HG02588 (cell line): ENCODE data around the gene DPYD.

Experiments used
- ATAC-seq: cut with Tn5 transposase; IDR thresholded peaks from one replicate; pipeline ENCODE4 v1.9.1; 2021; ENCODE audit warnings: mild to moderate bottlenecking, moderate library complexity; ENCODE audit not compliant: unreplicated experiment

Gene DPYD

DNA sequence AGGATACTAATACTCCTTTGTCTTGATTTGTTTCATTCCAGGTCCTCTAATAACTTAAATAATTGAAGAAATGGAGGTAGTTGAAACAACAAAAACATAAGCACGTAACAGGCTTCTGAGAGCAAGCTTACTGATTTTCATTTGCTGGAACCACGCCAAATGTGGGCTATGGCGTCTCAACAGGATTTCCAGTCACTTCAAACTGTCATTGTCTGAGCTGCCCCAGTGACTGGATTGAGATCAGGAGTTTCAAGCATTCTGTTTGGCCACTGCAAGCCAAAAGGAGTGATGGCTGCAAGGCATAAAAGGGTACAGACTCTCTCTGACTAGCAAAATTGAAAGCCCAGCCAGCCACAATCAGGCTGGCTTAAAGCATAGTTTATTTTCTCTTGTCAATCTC lies 289.9 kb downstream of the DPYD start:
- ATAC-seq: no peak

DNA sequence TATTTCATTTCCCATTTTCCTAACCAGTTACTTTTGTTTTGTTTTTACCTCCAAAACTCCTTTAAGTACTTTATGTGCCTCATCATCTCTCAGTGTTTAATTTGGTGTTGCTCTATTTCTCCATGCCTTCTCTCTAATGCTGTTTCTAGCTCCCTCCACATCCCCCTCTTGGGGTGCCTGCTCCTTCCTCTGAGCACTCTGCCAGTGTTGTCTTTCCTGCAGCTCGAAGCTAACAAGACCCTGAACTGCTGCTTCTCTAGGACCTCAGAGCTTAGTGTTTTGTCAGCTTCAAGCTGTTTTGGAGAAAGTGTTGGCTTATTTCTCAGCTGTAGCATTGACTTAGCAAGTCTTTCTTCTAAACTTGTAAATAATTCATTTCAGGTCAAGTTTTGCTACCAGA lies 290.6 kb downstream of the DPYD start:
- no peak for ATAC-seq

DNA sequence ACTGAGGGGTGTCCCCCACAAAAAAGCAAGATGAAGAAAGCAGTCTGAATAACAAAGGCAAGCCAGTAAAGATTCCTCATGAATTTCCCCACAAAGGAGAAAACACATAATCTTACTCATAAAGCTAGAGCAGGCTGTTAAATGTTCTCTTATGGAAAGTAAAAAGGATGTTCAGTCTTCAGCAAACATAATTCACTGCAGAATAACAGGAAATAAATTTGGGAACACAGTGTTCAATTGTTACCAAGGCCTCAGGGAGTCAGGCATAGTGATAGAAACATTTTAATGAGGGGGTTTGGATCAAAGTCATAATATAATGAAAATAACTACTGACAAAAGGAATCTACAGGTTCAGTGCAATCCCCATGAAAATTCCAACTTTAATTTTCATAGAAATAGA lies 297.6 kb downstream of the DPYD start:
- no peak for ATAC-seq

DNA sequence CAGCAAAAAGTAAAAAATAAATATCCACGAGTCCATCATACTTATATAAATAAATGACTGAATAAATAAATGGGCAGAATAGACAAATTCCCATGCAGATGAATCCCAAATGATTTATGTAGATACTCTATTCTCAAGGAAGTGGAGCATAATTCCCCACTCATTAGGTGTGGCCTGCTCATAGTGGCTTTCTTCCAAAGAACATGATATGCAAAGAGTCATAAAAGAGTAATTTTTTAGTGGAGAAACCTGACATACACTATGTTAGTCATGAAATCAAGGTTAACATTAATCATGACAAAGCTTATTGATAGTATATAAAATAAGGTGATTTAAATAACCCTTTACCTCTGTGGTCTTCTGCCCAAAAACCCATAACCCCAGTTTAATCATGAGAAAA lies 298.9 kb downstream of the DPYD start:
- no peak for ATAC-seq

DNA sequence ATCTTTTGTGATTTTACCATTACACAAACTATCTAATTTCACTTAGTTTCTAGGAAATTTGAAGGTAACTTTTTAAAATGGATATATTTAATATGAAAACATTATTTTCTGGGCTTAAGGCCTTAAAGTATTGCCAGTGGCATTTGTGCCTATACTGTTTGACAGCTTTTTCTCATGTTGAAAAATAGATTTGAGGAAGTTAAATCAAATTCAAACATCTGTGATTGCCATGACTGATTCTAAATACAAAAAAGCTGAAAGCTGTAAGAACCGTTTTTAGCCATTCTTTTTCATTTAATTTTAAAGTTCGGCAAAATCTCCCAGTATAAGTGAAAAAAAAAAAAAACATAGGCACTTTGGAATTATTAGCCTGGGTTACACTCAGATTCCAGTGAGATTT lies 301.1 kb downstream of the DPYD start:
- no peak for ATAC-seq

DNA sequence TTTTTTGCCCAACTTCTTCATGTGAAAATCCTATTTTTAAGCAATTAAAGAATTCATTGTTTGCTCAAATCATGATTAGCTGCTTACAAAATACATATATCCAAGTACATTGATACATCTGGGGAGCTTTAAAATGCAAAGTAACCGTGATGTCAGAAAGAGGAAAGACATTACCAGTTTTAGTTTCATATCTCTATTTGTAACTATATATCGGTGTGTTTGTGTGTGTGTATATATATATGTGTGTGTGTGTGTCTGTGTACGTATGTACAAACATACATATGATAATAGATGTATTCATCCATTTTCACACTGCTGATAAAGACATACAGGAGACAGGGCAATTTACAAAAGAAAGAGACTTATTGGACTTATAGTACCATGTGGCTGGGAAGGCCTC lies 310.1 kb downstream of the DPYD start:
- no peak for ATAC-seq

DNA sequence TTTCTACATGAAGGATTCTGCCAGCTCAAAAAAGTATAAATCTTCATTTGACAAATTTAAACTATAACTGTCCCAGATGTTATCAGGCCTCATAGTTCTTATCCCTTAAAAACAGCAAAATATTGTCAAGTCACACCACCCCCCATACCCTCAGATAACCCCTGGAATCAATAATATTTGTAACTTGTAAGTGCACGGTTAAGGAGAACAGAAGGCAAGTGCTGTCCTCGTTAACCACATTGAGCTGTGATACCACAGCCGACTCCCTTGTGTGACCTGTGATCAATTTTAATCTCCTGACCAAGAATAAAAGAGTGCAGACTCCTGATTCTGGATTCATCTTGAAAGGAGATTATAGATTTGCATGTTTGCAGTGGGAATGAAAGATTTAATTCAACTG lies 310.7 kb downstream of the DPYD start:
- ATAC-seq: no peak

DNA sequence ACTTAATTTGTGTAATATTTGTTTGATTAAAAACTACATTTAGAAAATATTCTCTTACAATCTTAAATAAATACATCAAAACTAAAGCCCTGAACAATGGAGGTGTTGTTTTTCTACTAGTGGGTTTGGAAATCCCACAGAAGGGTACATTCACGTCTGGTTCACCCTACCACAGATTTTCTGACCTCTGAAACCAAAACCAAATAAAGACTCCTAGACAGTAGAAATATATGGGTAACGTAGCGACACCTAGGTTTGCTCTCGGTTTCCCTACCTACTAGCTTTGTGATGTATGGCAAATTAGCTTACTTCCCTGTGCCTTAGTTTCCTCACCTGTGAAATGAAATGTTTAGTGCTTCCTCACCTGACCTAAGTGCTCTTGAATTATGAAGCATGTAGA lies 312.6 kb downstream of the DPYD start:
- ATAC-seq: no peak

DNA sequence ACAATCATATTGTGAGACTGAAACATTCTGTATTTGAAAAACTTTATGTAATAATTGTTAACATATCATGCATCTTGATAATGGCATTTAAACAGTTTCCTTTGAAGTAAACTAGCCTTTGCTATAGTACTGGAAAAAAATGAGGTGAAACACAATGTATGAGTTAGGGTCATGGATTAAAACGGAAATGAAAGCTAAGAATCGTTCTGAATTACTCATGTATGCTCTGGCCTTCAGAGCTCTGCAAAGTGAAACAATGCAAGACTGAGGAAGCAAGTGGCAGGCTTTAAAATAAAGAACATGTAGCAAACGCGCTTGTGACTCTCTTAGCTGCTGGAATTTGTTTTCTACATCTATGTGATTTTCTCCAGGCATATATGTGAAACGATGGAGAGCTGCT lies 317.1 kb downstream of the DPYD start:
- no peak for ATAC-seq

DNA sequence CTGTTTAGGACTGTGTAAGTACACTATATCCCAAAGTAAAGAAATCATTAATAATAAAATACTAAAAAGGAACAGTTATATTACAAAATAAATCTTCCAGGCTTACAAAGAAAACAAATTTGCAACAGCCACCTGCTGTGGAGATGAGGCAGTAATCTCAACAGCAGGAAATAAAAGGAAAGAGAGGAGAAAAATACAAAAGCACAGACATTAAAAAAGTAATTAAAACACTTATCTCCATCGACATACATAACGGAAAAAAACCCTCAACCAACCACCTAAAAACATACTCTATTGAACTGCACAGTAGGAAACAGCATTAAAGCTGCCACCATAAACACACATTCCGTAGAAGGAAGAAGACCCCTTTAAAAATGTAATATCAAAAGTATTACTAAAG lies 317.6 kb downstream of the DPYD start:
- ATAC-seq: no peak

DNA sequence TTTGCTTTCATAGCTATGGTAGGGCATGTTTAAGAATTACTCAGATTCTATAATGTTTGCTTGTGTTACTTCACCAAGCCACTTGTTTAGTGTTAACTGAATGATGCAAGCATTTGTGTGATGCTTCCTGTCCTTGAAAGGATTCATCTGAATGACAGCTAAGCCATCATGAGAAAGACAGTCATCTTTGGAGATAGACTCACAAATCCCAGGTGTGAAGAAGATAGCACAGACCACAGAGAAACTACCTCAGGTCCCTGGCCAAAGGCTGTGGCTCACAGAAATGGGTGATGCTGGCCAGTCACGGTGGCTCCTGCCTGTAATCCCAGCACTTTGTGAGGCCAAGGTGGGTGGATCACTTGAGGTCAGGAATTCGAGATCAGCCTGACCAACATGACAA lies 321.4 kb downstream of the DPYD start:
- ATAC-seq: no peak

DNA sequence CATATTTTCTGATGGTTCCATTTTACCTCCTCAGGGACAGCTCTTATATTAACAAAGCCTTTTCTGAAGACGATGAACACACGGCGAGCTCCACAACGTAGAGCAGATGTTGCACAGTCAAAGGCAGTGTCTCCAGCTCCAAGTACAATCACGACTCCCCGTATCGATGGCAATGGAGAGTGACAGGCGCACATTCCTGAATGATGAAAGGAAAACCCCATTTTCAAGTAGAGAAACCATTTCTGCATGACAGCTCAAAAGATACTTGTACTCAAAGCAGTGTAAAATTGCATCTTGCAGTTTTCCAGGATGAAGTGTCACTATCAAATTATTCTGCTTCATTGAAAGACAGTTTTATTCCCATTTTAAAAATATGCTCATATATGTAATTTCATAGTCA lies 327.6 kb downstream of the DPYD start:
- ATAC-seq: no peak

DNA sequence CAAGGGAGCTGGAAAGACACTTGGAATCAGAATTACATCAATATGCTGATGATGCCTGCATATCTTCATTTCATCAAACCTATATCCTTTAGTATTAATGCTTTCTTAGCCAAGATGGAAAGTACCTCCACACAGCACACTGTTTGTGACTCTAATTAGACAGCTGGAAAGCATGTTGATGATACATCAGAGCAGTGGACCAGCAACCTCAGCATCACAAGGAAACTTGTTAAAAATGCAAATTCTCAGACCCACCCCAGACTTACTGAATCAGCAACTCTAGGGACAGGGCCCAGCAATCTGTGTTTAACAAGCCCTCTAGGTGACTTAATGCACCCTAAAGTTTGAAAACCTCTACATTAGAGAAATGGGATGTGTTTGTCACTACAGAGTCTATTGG lies 332.1 kb downstream of the DPYD start:
- no peak for ATAC-seq

DNA sequence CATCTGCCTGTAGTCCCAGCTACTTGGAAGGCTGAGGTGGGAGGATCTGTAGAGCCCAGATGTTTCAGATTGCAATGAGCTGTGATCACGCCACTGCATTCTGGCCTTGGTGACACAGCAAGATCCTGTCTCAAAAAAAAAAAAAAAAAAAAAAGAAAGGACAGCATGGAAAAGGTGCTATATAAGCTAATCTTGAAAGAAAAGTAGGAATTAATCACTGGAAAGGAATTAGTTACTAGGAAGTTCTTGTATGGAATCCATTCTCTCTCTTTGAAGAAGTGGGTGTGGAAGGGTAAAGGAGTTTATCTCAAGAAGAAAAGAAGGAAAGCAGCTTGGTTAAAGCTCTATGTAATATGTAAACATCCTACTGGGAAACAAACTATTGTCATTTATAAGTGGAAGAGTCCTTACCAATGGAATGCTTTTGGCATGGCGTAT lies 339.2 kb downstream of the DPYD start:
- ATAC-seq: no peak

DNA sequence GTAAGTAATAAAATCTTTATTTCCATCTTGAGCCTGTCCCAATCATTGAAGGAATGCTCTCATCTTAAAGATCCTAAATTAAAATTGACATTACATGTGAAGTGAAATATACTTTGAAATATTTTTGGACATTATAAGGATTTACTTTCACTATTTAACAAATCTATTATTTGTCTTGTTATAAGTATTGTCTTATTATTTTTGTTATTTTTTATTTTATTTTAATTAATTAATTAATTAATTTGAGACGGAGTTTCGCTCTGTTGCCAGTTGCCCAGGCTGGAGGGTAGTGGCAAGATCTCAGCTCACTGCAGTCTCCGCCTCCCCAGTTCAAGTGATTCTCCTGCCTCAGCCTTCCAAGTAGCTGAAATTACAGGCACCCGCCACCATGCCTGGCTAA lies 343.2 kb downstream of the DPYD start:
- ATAC-seq: no peak

DNA sequence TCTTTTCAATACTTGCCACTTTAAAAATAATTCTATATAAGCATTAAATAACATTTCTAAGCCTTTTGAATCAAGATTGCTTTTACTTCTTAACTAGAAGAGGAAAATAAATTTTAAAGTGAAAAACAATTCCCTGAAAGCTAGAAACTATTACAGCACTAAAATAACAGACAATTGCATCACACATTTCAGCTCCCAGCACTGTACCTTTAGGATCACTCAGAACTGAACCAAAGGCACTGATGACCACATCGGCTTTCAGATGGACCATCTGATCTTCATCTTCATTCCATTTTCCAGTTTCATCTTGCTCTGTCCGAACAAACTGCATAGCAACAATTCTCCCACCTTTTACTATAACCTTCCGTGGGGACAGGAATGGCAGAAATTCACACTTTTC lies 347.3 kb downstream of the DPYD start:
- ATAC-seq: no peak

DNA sequence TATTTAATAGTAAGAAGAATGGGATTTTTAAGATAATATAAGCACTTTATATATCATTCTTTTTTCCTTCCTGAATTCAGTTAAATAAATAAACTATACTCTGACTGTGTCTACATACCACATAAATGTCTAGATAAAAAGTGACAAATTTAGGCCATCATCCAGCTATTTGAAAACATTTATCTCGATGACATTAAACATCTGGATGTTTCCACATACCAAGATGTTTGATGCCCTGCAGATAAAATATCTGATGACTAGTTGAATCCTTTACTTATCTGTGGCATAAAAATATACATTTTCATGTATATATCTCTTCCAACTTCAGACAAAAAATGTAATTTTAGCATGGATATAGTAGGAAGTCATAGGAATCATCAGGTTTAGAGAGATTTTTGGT lies 348.3 kb downstream of the DPYD start:
- no peak for ATAC-seq

DNA sequence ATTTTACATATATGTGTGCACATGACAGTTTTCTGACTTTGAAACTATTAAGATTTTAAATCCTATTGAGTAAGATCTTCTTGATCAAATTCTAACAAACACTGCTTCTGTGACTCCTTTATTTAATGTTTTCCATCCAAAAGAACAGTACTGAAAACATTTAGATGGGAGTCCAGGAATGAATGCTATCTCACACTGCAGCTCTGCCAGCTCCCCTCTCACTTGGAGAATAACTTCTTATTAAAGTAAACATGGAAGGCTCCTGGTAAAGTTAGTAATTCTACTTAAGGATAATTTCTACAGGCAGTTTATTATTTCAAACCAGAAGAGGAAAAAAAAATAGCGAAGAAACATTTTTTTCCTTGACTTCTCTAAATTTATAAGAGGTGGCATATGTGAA lies 349.1 kb downstream of the DPYD start:
- ATAC-seq: no peak

DNA sequence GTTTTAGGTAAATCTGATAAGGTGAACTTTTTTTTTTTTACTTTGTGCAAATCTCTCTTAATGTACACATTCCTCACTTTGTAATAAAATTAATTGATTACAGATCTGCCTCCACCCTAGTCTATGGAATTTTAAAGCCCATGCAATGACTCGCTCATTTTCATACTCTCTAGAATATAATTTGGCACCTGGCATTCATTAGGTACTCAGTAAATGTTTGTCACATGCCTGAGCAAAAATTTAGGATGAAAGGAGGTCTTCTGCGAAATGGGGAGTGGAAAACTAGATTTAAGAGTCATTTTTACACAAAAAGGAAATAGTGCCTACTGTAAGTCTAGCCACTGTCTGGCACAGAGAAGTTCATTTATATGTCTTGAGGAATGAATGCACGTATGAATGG lies 350.1 kb downstream of the DPYD start:
- no peak for ATAC-seq

DNA sequence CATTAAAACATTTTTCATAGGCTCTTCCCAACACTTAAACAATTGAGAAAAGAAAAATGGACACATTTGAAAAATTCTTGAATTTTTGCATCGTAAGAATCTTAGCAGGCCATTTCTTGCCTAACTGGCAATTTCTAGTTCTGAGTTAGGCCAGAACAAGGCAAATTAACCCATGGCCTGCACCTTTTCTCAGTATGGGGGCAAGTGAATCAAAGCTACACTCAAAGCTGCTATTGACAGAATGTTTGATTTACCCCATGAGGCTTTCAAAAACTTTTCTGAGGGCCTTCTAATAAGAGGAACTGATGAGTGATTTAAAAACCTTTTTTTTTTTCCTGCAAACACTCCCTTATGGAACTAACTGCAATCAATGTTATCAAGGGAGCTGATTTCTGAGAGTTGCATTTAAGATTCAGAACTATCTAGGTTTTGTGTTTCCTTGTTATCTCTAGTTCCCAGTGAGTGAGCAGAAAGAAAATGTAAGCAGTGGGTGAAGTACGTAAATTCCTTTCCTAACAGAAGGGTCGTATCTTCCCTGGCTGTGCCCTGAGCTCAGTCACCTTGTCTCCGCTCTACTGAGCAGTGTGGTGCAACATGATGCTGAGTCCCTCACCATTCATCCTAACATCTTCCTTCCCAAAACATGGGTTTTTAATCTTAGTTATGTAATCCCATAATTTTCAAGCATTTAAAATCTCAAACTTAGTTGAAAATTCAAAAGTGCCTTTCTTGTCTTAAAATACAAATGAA lies 353.7 kb downstream of the DPYD start:
- no peak for ATAC-seq

DNA sequence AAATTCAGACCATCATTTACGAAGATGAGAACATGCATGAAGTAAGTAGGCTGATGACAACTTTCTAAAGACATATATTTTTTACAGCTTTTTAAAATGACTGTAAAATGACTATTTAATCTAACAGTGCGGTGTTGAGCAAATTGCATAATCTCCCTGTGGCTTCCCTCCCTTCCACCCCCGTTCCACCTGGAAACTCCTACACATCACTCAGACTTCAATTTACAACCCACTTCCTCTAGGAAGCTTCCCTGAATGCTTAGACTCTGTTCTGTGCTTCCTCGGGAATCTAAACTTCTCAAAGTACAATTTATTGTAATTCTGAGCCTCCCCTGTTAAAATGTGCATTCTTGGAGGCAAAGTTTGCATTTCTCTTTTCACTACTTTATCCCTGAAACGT lies 354.9 kb downstream of the DPYD start:
- ATAC-seq: no peak

DNA sequence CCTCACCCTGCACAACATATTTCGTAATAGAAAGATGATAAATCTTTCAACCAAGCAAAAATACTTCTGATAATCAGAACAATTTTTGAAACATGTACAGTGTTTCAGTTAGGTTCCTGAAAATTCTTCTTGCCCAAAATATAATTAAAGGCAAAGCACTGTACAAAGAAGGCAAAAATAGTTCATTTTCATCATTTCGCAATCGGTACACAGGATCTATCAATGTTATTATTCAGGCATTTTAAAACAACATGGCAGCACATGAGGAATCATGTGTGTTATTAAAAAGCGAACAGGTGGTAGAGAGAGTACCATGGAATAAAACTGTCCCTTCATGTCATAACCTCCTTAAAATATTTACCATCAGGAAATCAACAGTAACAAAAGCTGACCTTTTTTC lies 356.9 kb downstream of the DPYD start:
- ATAC-seq: no peak

DNA sequence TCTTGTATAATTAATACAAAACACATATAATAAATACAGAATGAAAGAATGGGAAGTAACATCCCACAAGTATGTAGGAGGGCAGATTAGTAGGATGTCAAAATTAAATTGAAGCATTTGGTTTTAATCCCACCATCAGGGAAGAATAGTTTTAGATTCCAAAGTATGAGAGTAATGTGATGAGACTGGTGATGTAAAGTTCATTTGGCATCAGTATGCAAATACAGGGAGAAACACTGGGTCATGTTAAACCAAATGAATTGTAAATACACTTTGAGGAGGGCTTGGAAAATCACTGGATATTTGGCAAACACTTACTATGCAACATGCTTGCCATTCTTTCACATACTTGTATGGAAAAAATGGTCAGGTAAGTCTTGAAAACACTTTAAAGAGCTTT lies 358.8 kb downstream of the DPYD start:
- no peak for ATAC-seq
